ENCODE data around the gene NLGN2.

Gene NLGN2

DNA sequence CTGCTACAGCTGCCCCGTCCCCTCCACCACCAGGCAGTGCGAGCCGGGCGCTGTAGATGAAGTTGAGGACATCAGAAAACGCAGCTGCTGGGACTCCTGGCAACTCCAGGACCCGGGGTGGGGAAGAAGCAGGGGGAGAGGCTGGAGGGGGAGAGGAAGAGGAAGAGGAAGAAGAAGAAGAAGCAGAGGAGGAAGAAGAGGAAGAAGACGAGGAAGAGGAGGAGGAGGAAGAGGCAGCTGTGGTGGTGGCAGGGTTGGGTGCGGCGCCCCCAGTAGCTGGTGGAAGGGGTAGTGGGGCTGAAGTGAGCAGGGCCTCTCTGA, 58.6 kb downstream of the NLGN2 start:
- no peak for DNase-seq (ENCODE audit: low read depth)

DNA sequence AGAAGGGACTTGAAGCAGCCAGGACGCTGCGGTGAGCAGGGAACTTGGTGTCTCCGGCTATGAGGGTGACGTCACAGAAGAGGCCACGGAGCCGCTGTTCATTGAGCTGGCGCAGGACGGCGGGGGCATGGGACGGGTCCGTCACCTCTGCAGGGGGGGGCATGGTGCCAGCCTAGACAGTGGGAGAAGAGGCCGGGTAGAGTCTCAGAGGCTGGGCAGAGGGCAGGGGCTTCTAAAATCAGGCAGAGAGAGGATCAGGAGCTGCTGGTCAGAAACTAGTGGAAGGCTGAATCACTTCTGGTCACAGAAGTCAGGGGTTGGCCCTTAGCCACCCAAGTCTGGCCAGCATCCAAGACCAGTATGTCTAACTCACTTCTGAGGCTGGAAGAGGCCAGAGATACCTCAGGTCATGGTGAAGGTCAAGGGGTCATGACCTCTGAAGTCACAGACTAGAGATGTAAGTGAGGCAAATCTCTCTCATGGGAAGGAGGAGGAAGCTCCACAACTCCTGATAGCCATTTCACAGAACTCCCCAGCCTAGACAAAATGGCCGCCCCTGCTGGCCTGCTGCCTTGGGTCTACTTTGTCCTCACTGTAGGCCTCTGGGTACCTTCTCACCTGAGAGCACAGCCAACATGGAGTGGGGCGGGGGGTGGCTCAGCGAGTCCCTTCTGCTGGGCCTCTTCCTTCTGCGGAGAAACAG, 59.1 kb downstream of the NLGN2 start:
- DNase-seq (ENCODE audit: low read depth): no peak

DNA sequence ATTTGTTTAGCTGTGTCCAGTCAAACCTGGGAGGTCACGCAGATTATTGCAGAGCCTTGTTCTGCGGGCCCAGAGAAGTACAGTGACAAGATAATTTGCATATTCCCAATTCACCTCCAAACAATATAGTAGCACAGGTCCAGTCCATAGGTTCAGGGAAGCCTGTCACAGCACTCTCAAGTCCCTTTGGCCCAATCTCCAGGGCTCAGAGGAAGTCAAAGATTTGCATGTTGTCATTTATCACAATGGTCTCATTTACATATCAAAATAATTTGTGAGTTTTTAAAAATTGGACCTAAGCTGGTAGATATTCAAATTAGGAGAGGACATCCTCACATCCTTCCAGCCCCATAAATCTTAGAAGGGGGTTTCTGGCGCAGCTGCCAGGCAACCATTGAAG, 59.9 kb downstream of the NLGN2 start:
- no peak for DNase-seq (ENCODE audit: low read depth)

DNA sequence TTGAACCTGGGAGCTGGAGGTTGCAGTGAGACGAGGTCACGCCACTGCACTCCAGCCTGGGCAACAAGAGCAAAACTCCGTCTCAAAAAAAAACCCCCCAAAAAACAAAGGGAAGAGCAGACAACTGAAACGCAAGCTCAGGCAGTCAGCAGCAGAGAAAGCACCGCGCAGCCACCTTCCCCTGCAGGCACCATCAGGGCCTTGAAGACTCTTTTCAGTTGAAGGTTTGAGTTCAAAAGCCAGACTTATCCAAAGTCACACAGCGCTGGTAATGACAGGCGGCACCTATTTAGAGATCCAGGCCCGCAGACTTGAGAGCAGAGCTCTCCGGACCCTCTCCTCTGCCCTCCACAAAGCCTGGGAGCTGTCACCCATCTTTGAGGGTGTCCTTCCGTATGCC, 60.6 kb downstream of the NLGN2 start:
- DNase-seq (ENCODE audit: low read depth): no peak

DNA sequence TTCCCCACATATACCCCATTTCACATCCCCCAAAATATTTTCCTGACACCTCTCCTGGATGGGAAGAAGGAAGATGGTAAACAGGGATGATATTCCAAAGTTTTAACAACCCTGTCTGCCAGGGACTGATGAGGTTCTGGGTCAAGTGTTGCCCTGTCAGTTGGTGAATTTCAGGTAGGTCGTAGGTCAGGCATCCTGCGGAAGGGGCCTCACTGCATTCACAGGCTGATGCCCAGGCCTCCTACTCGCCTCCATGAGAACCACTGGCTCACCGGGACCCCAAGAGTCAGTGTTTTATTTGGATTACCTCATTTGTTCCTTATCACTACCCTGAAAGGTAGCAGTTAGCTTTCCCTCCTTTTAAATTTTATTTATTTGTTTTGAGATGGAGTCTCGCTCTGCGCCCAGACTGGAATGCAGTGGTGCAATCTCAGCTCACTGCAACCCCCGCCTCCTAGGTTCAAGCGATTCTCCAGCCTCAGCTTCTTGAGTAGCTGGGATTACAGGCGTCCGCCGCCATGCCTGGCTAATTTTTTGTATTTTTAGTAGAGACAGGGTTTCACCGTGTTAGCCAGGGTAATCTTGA, 61.3 kb downstream of the NLGN2 start:
- DNase-seq (ENCODE audit: low read depth): no peak
